ENCODE data around the gene CNTN1. TPM values are rescaled to one million over a fixed set of nuclear protein-coding genes. Genes with fewer than 3 reads are reported as not detected.
A peak's percentile ranks its signal among the peaks of the same experiment; 100 is the strongest.

Gene CNTN1
- total RNA-seq, 2 donors from 2014 or later, result 0.77 to 4.4 TPM

- no peaks in the 10 kb centered on the region for H3K9me3 ChIP-seq
- intact Hi-C loops (cut with DNase I), result no loop called here
- no peak for TF ChIP-seq CTCF (IDR thresholded peaks at IDR 0.05)
- no peak overlapping the region for H3K9ac ChIP-seq (ENCODE audit: low read depth in 2 of 2, low read length in 2 of 2)
- H3K36me3 ChIP-seq, result no peaks in the 10 kb centered on the region
- no peaks in the 10 kb centered on the region for H3K4me1 ChIP-seq
- H3K27me3 ChIP-seq, result no peaks in the 10 kb centered on the region
- DNase-seq, result no peak
- no peak overlapping the region for H3K27ac ChIP-seq
- no peak overlapping the region for H3K4me3 ChIP-seq
Measured at GRCh38 chr12:40681148-40681547, 11.1 kb upstream of the CNTN1 start.

GRCh38 chr12:40684986-40685385, 7.3 kb upstream of the CNTN1 start:
- no peak for DNase-seq
- Histone ChIP-seq H3K9ac (ENCODE audit: low read depth in 2 of 2, low read length in 2 of 2) (no peak overlapping the region), H3K4me1 (no peaks in the 10 kb centered on the region), H3K4me3 (no peak overlapping the region), H3K36me3 (no peaks in the 10 kb centered on the region), H3K9me3 (no peaks in the 10 kb centered on the region), H3K27ac (no peak overlapping the region), H3K27me3 (no peaks in the 10 kb centered on the region)
- intact Hi-C loops (cut with DNase I), result no loop called here
- no peak for TF ChIP-seq CTCF (IDR thresholded peaks at IDR 0.05)

- TF ChIP-seq CTCF (IDR thresholded peaks at IDR 0.05), result no peak
- intact Hi-C loops (cut with DNase I), result no loop called here
- no peak for DNase-seq
- Histone ChIP-seq H3K4me3 (no peak overlapping the region), H3K27ac (no peak overlapping the region), H3K9me3 (no peaks in the 10 kb centered on the region), H3K27me3 (peaks cover 13% of the 10 kb centered on the region), H3K9ac (ENCODE audit: low read depth in 2 of 2, low read length in 2 of 2) (no peak overlapping the region), H3K36me3 (no peaks in the 10 kb centered on the region), H3K4me1 (no peaks in the 10 kb centered on the region)
Measured at GRCh38 chr12:40688085-40688725, 4.0 kb upstream of the CNTN1 start.

- Histone ChIP-seq H3K4me1 (no peaks in the 10 kb centered on the region), H3K27me3 (peaks cover 15% of the 10 kb centered on the region), H3K27ac (no peak overlapping the region), H3K36me3 (no peaks in the 10 kb centered on the region), H3K9ac (ENCODE audit: low read depth in 2 of 2, low read length in 2 of 2) (no peak overlapping the region), H3K4me3 (no peak overlapping the region), H3K9me3 (no peaks in the 10 kb centered on the region)
- no peak for DNase-seq
- TF ChIP-seq CTCF (IDR thresholded peaks at IDR 0.05), result no peak
- intact Hi-C loops (cut with DNase I), result no loop called here
Measured at GRCh38 chr12:40689576-40689975, 2.7 kb upstream of the CNTN1 start.

- no peak for DNase-seq
- H3K27ac ChIP-seq, result no peak overlapping the region
- no peak for TF ChIP-seq CTCF (IDR thresholded peaks at IDR 0.05)
Measured at GRCh38 chr12:40692765-40693206, 547 bp downstream of the CNTN1 start.

More at GRCh38 chr12:40692765-40693206, 547 bp downstream of the CNTN1 start:
- intact Hi-C loops (cut with DNase I), result no loop called here
- Histone ChIP-seq H3K36me3 (no peaks in the 10 kb centered on the region), H3K4me1 (no peaks in the 10 kb centered on the region), H3K9me3 (no peaks in the 10 kb centered on the region), H3K4me3 (peak overlapping the region; percentile 38), H3K9ac (ENCODE audit: low read depth in 2 of 2, low read length in 2 of 2) (no peak overlapping the region), H3K27me3 (peaks cover 15% of the 10 kb centered on the region)

Data from colonic mucosa (tissue), 4 donors.